ENCODE data around the gene IL13RA1. TPM values are rescaled to one million over a fixed set of nuclear protein-coding genes. Genes with fewer than 3 reads are reported as not detected.

Gene IL13RA1
- total and polyA plus RNA-seq, 10 of the 15 experiments (the other 5 are each of a cell fraction or from before 2014, with no cell fraction given), result 2.3 to 14.2 (median 8.4) TPM

- TF ChIP-seq E4F1 (IDR thresholded peaks at IDR 0.05; ENCODE audit: borderline replicate concordance, partially characterized antibody) (no peak), CHD1 (IDR thresholded peaks at IDR 0.05; ENCODE audit: low read depth, low read length) (no peak), GABPA (IDR thresholded peaks at IDR 0.05; ENCODE audit: low read depth) (no peak), CHD2 (IDR thresholded peaks at IDR 0.05; ENCODE audit: borderline replicate concordance, low read depth, low read length) (no peak), MYB (IDR thresholded peaks at IDR 0.05; ENCODE audit: borderline replicate concordance, low read depth, low read length) (no peak), CHD4 (IDR thresholded peaks at IDR 0.05) (no peak), JUND (IDR thresholded peaks at IDR 0.05; ENCODE audit: low read depth, low read length) (no peak), ZNF592 (IDR thresholded peaks at IDR 0.05) (no peak), PRDM15 (CRISPR knock-in tag; IDR thresholded peaks at IDR 0.05) (no peak), HSF1 (IDR thresholded peaks at IDR 0.05; ENCODE audit: low read depth, low read length) (no peak)
These were observed 34.7 kb downstream of the IL13RA1 start (continued) for GRCh38 chrX:118761939-118762707.
